Measurements from ENCODE around the gene CACNA2D1. TPM values are rescaled to one million over a fixed set of nuclear protein-coding genes. Genes with fewer than 3 reads are reported as not detected.

CACNA2D1 gene
- total RNA-seq, 2 experiments from 2014 or later, result not detected

DNA sequence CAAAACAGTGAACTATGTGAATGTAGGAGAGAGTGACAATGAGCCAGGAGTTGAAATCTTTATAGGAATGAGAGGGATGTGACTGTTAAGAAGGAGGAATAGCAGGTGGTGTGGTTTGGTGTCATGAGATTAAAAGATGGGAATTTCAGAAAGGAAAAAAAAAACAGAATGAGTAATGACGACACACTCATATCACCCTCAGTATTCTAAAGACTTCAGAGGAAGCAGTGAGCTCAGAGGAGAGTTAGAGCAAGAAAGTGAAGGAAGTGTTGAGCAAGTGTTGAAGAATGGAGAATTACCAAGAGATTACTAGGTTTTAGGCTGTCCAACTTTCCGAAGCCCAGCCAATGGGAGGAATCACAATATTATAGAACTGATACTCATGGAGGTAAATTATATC is 453.2 kb downstream of the CACNA2D1 start:
- H3K27ac Mint-ChIP-seq, result no peak overlapping the region
- no peak for TF ChIP-seq CTCF (IDR thresholded peaks at IDR 0.05)
- H3K4me3 Mint-ChIP-seq, result no peak overlapping the region
- POLR2A ChIA-PET, result no interaction called here
- no peaks in the 10 kb centered on the region for H3K36me3 Mint-ChIP-seq (ENCODE audit: low read depth)
- intact Hi-C loops (cut with micrococcal nuclease), result no loop called here
- H3K9me3 Mint-ChIP-seq, result no peaks in the 10 kb centered on the region
- ATAC-seq (no peak), DNase-seq (no peak)
- CTCF ChIA-PET, result no interaction called here
- no peaks in the 10 kb centered on the region for H3K4me1 Mint-ChIP-seq (ENCODE audit: low read depth)
- H3K27me3 Mint-ChIP-seq, result no peaks in the 10 kb centered on the region

GRCh38 chr7:81986723-81987470 is 456.7 kb downstream of the CACNA2D1 start:
- DNase-seq (no peak), ATAC-seq (no peak)
- Mint-ChIP-seq H3K9me3 (no peaks in the 10 kb centered on the region), H3K36me3 (ENCODE audit: low read depth) (no peaks in the 10 kb centered on the region), H3K27ac (no peak overlapping the region), H3K4me1 (ENCODE audit: low read depth) (no peaks in the 10 kb centered on the region), H3K27me3 (no peaks in the 10 kb centered on the region), H3K4me3 (no peak overlapping the region)
- intact Hi-C loops (cut with micrococcal nuclease), result no loop called here
- CTCF ChIA-PET, result no interaction called here
- no peak for TF ChIP-seq CTCF (IDR thresholded peaks at IDR 0.05)
- POLR2A ChIA-PET, result no interaction called here

DNA sequence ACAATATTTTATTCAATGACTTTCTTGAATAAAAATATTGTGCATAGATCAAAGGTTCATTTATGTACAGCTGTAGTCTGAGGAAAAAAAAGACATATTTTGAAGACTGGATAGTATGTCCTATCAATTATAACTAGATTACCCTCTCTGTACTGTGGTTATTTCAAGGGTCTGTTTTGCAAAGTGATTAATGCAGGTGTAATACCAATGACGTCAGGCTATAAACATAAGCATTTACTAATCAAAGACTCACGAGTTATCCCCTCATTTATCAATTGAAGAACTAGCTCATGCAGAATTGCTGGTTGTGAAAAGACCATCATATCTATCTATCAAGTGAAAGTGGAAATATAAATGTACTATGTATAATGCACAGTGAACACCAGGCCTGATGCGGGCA is 460.2 kb downstream of the CACNA2D1 start:
- intact Hi-C loops (cut with micrococcal nuclease), result no loop called here
- ChIA-PET CTCF (no interaction called here), POLR2A (no interaction called here)
- H3K4me1 Mint-ChIP-seq (ENCODE audit: low read depth), result no peaks in the 10 kb centered on the region
- no peak overlapping the region for H3K4me3 Mint-ChIP-seq
- no peaks in the 10 kb centered on the region for H3K27me3 Mint-ChIP-seq
- no peak for DNase-seq
- TF ChIP-seq CTCF (IDR thresholded peaks at IDR 0.05), result no peak
- no peaks in the 10 kb centered on the region for H3K9me3 Mint-ChIP-seq
- no peak overlapping the region for H3K27ac Mint-ChIP-seq
- no peaks in the 10 kb centered on the region for H3K36me3 Mint-ChIP-seq (ENCODE audit: low read depth)
- no peak for ATAC-seq

GRCh38 chr7:81973117-81973516 is 470.5 kb downstream of the CACNA2D1 start:
- no peaks in the 10 kb centered on the region for H3K27me3 Mint-ChIP-seq
- no peaks in the 10 kb centered on the region for H3K9me3 Mint-ChIP-seq
- H3K4me3 Mint-ChIP-seq, result no peak overlapping the region
- ChIA-PET CTCF (no interaction called here), POLR2A (no interaction called here)
- DNase-seq, result no peak
- peaks cover 2% of the 10 kb centered on the region for H3K4me1 Mint-ChIP-seq (ENCODE audit: low read depth)
- H3K27ac Mint-ChIP-seq, result no peak overlapping the region
- ATAC-seq, result no peak
- intact Hi-C loops (cut with micrococcal nuclease), result no loop called here
- H3K36me3 Mint-ChIP-seq (ENCODE audit: low read depth), result no peaks in the 10 kb centered on the region
- TF ChIP-seq CTCF (IDR thresholded peaks at IDR 0.05), result no peak

DNA sequence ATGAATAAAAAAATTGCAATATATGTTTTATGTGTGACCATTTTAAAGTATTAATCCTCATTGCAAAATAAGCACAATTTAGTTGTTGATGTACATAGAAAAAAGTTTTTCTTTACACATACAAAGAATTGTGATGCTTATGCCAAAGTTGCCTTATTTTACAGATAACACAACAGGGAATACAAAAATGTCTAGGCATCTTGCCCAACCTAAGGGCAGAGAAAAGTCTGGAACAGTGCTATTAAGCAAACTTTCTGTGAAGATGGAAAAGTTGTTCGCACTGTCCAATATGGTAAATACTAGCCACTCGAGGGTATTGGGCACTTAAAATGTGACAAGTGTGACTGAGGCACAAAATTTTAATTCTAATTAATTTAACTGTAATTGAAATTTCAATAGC is 483.6 kb downstream of the CACNA2D1 start:
- DNase-seq (no peak), ATAC-seq (no peak)
- ChIA-PET POLR2A (no interaction called here), CTCF (no interaction called here)
- Mint-ChIP-seq H3K36me3 (ENCODE audit: low read depth) (no peaks in the 10 kb centered on the region), H3K9me3 (peaks cover 2% of the 10 kb centered on the region), H3K4me1 (ENCODE audit: low read depth) (no peaks in the 10 kb centered on the region), H3K4me3 (no peak overlapping the region), H3K27me3 (no peaks in the 10 kb centered on the region), H3K27ac (no peak overlapping the region)
- intact Hi-C loops (cut with micrococcal nuclease), result no loop called here
- no peak for TF ChIP-seq CTCF (IDR thresholded peaks at IDR 0.05)
